ENCODE data around the gene DOHH.

- TF ChIP-seq CTCF (IDR thresholded peaks at IDR 0.05; ENCODE audit: insufficient read depth, low read depth, low read length), result no peak
- TF ChIP-seq EZH2 (IDR thresholded peaks at IDR 0.05; ENCODE audit: insufficient read depth, low read length), result no peak
Observed at GRCh38 chr19:3533563-3534216, 33.2 kb upstream of the DOHH start.
